HG03520 (cell line): ENCODE results near the gene FGFR2.

Experiments used
- ATAC-seq: cut with Tn5 transposase; IDR thresholded peaks from one replicate; pipeline ENCODE4 v1.9.1; 2021; ENCODE audit warnings: mild to moderate bottlenecking, moderate library complexity; ENCODE audit not compliant: unreplicated experiment

FGFR2 gene

GRCh38 chr10:121459622-121460453 lies 138.4 kb downstream of the FGFR2 start:
- no peak for ATAC-seq

- no peak for ATAC-seq
Observed at GRCh38 chr10:121459279-121459621, 139.0 kb downstream of the FGFR2 start.

GRCh38 chr10:121457729-121458128 lies 140.5 kb downstream of the FGFR2 start:
- no peak for ATAC-seq

DNA sequence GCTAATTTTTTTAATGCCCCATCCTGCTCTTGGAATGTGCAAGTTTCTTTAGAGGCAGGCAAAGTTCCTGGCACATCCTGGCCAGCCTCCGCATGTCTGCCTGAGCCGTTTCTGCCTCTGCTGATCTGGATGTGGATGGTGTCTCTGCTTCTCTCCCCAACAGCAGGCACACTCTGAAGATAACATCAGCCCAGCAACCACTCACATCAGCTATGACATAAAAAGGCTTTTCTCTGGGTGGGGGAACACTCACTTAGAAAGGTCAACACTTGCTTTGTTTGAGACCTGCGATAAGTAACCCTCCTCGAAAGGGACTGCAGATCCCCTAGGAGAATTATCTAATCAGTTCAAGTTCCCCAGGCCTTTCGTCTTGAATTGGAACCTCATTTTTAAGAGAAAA lies 142.9 kb downstream of the FGFR2 start:
- no peak for ATAC-seq

DNA sequence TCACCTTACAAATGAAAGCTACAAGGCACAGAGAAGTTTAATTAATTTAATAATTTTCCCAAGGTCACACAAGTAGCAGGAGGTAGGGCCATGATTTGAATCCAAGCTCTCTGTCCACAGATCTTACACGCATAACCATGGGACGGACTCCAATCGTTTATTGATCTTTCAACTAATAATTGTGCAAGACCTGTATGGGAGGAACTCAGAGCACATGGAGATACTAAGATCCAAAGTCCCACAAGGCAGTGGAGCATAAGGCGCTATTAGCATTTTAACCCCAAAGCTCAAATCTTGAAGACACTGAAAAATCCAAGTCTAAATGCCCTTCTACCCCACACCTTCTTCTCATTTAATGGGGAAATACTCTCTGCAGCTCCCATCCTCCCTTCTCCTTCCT lies 143.5 kb downstream of the FGFR2 start:
- no peak for ATAC-seq

DNA sequence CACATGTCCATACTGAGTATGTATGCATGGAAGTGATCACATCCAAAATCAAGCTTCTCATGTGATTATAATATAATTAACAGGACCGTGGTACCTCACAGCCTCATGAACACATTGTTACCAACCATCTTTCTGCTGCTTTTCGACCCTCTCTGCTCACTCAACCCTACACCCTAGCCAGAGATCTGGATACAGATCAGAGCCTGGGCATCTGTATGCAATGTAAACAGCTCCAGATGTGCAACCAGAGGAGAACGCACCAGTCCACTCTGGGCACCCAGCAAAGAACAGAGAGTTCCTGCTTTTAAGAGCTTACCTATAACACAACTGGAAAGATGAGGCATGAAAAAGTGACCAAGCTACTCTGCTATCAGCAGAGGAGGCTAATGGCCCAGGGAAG lies 145.1 kb downstream of the FGFR2 start:
- ATAC-seq, result no peak

GRCh38 chr10:121452581-121452980 lies 145.7 kb downstream of the FGFR2 start:
- no peak for ATAC-seq

DNA sequence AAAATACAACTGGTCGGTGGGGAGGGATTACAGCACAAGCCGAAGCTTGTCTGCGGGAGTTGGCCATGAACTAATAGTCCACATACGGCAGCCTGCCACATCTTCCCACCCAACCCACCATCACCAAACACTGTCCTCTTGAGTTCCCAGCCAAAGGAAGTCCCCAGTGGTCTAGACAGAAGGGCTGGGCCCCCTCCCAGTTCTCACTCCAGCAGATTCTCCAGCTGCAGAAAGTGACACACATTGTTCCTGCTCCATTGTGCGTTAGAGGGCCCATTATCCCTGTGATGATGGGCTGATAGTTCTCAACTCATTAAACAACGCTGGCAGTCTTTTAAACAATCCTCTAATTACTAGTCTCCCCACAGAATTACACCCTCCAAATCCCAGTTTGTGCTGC lies 148.0 kb downstream of the FGFR2 start:
- no peak for ATAC-seq

- ATAC-seq, result no peak
Observed at GRCh38 chr10:121449482-121449924, 148.7 kb downstream of the FGFR2 start.

- peak; percentile 97 for ATAC-seq
Observed at GRCh38 chr10:121448766-121449421, 149.3 kb downstream of the FGFR2 start.

DNA sequence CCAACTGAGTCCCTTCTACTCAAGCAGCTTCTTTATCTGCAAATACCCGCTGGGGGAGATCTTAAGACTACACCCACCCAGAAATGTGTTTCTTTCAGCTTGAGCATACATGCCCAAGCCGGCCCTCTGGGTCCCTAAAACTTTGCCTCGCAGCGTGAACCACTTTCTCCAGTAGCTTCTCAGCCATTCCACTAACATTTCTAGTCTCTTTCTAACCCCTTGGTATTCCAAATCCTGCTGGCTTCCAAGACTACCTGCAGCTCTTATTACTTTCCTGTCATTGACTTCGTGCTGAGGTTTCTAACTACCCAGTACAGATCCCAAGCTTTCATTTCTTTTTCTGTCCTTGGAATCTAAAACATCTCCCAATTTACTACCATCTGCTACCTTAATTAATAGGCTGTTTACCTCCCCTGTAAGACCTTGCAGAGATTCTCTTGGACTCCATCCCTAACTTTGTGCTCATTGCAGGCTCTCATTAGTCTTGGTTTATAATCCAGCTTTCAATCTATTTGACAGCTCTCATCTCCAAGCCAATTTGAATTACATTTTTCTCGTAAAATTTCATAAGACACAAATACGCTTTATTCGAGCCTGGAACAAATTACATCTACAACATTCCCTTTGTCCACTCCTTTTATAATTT lies 153.6 kb downstream of the FGFR2 start:
- ATAC-seq, result no peak

DNA sequence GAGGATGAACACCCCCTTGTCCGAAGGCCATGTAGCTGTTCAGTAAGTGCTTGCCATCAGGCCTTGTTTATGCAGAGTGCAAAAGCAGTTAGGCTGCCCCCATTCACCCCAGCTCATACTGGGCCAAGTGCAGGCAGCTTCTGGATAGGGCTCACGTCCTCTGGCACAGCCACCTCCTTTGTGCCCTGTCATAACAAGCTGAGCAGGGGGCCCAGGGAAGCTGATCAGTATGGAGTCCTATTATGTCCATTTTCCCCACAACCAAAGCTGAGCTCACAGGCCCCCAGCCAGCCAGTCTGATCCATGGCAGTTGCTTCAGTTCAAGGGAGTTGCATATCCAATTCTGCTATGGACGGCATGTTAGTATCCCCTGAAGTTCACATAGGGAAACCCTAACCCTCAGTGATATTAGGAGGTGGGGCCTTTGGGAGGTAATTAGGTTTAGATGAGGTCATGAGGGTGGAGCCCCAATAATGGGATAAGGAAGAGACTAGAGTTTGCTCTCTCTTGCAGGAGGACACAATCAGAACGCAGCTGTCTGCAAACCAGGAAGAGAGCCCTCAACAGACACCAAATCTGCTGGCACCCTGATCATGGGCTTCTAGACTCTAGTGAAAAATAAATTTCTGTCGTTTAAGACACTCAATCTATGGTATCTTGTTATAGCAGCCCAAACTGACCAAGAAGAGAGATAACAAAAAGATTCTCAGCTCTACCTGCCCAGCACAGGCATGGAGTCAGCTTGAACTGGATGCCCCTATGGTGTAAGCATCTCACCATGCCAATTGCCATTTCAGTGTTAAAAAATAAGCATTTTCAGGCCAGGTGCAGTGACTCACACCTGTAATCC lies 155.9 kb downstream of the FGFR2 start:
- no peak for ATAC-seq

- no peak for ATAC-seq
Observed at GRCh38 chr10:121440461-121440860, 157.8 kb downstream of the FGFR2 start.

DNA sequence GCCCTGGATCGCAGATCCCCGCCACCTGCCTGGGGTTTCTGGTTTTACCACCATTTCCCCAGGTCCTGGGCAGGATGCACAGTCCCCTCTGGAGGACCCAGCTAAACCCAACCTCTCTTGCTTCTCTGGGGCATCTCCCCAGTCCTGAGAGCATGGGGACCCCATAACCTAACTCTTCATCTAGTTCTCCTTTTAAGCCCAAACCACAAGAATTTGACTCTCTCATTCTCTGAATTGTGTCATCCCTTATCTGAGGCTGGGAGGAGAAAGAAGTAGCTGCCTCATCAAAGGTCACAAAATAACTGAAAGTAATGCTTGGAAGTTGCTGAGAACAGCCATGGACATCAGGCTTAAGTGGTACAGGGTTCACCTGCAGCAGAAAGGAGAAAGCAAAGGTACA lies 159.9 kb downstream of the FGFR2 start:
- ATAC-seq, result no peak

- no peak for ATAC-seq
Observed at GRCh38 chr10:121437596-121437995, 160.6 kb downstream of the FGFR2 start.

GRCh38 chr10:121436630-121437341 lies 161.5 kb downstream of the FGFR2 start:
- no peak for ATAC-seq

GRCh38 chr10:121436281-121436629 lies 162.0 kb downstream of the FGFR2 start:
- ATAC-seq, result no peak

GRCh38 chr10:121435099-121435875 lies 163.0 kb downstream of the FGFR2 start:
- ATAC-seq, result no peak

DNA sequence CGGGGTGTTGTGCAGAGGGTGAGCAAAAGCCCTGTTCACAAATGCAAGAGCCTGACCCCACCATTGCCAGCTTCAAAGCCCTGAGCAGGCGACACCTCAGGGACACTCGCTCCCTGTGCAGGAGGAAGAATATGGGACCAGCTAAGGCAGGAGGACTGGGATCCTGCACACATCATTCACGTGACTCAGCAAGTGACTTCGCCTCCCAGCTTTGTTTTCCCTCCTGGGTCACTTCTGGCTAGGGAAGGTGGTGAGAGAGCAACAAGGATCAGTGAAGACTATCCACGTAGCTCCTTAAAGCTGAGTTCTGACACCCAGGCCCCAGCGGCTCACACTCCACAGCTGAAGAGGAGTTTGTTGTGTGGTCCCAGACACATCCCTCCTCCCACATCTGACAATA lies 164.3 kb downstream of the FGFR2 start:
- ATAC-seq, result no peak

DNA sequence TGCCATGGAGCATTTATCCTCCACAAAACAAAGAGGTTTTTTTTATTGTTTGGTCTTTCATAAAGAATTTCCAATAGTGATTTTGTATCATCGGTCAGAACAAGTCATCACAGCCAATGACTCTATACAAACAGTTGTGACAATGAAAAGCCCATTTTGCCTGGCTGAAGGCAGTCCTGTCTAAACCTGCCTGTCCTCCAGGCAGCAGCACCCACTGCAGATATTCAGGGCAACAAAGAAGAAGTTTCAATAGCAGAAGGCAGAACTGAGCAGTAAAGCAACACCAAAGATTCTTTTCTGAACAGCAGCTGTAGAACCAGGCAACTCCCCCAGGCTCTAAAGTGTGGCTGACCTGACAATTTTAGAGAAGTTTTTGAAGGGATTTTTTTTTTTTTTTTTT lies 169.4 kb downstream of the FGFR2 start:
- ATAC-seq, result no peak
